WI38 (cell line): ENCODE results near the gene TLCD5.

Source experiments
- H3K4me3 ChIP-seq: 2 replicates; pipeline ENCODE4 v1.5.1; 2011; ENCODE audit warnings: low read depth, mild to moderate bottlenecking, control low read depth, low read length
- TF ChIP-seq, protein P1 (sequence below): IDR thresholded peaks from 2 replicates; pipeline ENCODE4 v1.5.1; 2012; ENCODE audit warnings: low read depth, mild to moderate bottlenecking, control low read depth, low read length

Gene TLCD5

DNA sequence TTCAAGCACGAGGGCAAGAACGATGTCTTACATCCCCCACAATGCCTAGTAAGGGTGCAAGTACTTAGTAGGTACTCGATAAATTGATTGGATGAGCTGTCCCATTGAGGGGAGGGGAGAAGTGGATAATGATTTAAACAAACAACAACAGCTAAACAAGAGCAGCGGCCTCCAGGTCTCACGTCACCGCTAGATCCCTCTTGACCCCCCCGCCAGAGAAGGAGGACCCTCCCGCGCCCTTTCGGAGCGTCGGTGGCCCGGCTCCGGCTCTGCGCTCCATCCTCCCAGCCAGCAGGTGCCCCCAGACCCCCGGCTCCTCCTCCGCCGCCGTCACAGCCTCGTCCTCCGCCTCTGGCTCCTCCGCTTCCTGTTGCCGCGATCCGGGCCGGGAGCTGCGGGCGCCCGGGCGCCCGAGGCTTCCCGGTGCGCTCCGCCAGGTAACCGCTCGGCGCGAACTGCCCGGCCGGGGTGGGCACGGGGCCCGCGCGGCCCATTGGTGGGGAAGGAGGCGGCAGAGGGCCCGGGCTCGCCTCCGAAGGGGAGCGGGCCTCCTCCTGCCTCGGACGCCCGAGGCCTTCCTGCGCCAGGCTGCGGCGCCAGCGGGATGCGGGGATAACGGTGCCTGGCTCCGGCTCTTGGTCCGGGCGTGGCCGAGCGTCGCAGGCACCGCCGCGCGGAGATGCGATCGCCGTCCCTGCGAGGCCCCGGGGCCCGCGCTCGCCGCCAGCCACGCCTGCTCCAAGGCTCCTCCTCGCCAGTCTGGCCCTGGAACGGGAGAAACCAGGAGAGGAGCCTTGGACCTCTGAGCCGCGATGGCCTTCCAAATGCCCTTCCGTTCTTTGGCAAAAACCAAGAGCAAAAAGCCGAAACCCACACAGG, at the start of gene TLCD5:
TLCD5 (plus strand) TSS at position 368 of the 879 bp plus-strand sequence. CDS start 2,143 bp downstream, outside the sequence.
- TF ChIP-seq, protein P1, sequence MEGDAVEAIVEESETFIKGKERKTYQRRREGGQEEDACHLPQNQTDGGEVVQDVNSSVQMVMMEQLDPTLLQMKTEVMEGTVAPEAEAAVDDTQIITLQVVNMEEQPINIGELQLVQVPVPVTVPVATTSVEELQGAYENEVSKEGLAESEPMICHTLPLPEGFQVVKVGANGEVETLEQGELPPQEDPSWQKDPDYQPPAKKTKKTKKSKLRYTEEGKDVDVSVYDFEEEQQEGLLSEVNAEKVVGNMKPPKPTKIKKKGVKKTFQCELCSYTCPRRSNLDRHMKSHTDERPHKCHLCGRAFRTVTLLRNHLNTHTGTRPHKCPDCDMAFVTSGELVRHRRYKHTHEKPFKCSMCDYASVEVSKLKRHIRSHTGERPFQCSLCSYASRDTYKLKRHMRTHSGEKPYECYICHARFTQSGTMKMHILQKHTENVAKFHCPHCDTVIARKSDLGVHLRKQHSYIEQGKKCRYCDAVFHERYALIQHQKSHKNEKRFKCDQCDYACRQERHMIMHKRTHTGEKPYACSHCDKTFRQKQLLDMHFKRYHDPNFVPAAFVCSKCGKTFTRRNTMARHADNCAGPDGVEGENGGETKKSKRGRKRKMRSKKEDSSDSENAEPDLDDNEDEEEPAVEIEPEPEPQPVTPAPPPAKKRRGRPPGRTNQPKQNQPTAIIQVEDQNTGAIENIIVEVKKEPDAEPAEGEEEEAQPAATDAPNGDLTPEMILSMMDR: 0 out of 2 replicates have a peak, but pooled peaks have one; percentile 7

GRCh38 chr11:120279502-120279901, 45.6 kb upstream of the TLCD5 start:
- TF ChIP-seq, protein P1: no peak
- H3K4me3 ChIP-seq: no peak overlapping the region

More for the DNA sequence above, at the start of gene TLCD5:
- H3K4me3 ChIP-seq: peak within 1 kb of the TSS; percentile 76

DNA sequence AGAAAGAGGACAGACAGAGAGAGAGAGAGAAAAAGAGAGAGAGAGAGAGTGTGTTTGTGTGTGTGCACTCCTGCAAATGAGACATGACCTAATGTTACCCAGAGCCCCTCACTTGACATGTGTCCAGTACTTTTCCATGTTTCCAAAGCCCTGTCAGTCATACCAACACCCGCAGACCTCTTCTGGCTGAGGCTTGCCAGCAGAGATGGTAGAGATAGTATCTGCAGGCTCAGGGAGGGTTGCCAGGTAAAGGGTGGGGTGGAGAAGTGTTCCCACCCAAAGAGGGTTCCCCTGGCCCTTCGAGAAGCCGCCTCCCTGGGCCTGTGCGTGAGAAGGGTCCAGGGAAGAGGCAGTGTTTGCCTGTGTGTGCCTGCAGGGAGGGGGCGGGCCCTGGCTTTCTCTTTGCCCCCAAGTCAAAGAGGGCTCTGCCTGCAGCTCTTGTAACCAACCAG, 44.5 kb upstream of the TLCD5 start:
- H3K4me3 ChIP-seq: no peak overlapping the region

DNA sequence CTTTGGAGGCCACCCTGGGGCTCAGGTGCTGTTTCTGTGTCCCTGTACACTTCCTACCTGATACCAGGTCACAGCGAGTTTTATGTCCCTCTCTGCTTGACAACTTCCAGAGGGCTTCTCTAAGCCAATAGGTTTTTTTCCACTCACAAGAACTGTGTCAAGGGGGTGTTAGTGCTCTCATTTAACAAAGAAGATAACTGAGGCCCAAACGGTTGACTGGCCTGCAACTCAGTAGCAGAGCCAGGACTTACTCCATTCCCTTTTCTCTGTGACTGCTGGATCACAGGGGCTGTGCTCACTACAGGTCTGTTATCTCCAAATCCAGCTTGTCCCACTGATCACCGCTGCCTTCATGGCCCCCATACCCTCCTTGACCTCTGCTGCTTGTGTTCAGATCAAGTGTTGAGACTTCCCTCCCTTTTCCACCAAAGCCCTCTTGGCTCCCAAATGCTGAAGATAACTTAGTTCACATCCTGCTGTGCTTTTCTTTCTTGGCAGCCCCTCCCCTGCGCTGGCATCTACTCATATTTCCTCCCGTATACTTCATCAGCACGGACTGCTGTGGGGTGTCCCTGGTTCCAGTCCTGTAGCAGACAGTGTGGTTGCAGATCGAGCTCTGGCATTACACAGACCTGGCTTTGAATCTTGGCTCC, 43.8 kb upstream of the TLCD5 start:
- H3K4me3 ChIP-seq: no peak overlapping the region
- TF ChIP-seq, protein P1: no peak

More for the DNA sequence above, 44.5 kb upstream of the TLCD5 start:
- TF ChIP-seq, protein P1: no peak

- TF ChIP-seq, protein P1: no peak
- no peak overlapping the region for H3K4me3 ChIP-seq
Measured at GRCh38 chr11:120283124-120283523, 42.0 kb upstream of the TLCD5 start.

- TF ChIP-seq, protein P1: no peak
- no peak overlapping the region for H3K4me3 ChIP-seq
Measured at GRCh38 chr11:120284272-120284671, 40.8 kb upstream of the TLCD5 start.

GRCh38 chr11:120285256-120285655, 39.8 kb upstream of the TLCD5 start:
- no peak overlapping the region for H3K4me3 ChIP-seq
- TF ChIP-seq, protein P1: no peak
